Measurements from ENCODE around the gene ALCAM. TPM values are rescaled to one million over a fixed set of nuclear protein-coding genes. Genes with fewer than 3 reads are reported as not detected.
A peak's percentile ranks its signal among the peaks of the same experiment; 100 is the strongest.
"Not testable (repeated sequence)": the region's sequence is repeated elsewhere in the genome, so short reads cannot be mapped to it uniquely, and the experiment has no call there.

Gene ALCAM
- total RNA-seq, 1 experiment from 2014 or later = 36.9 TPM

- Histone ChIP-seq H3K36me3 (peaks cover 15% of the 10 kb centered on the region), H3K27me3 (no peaks in the 10 kb centered on the region), H3K4me3 (no peak overlapping the region), H3K9me3 (no peaks in the 10 kb centered on the region)
- no peak for DNase-seq
Measured at GRCh38 chr3:105553851-105554250, 187.1 kb downstream of the ALCAM start.

- H3K27me3 ChIP-seq = no peaks in the 10 kb centered on the region
- no peak overlapping the region for H3K4me3 ChIP-seq
- peaks cover 9% of the 10 kb centered on the region for H3K36me3 ChIP-seq
- H3K9me3 ChIP-seq = no peaks in the 10 kb centered on the region
- DNase-seq = no peak
Measured at GRCh38 chr3:105555206-105555605, 188.5 kb downstream of the ALCAM start.

GRCh38 chr3:105559856-105560255, 193.1 kb downstream of the ALCAM start:
- H3K9me3 ChIP-seq = no peaks in the 10 kb centered on the region
- H3K27me3 ChIP-seq = no peaks in the 10 kb centered on the region
- H3K4me3 ChIP-seq = no peak overlapping the region
- DNase-seq = no peak
- H3K36me3 ChIP-seq = no peaks in the 10 kb centered on the region

GRCh38 chr3:105561876-105562275, 195.2 kb downstream of the ALCAM start:
- Histone ChIP-seq H3K27me3 (no peaks in the 10 kb centered on the region), H3K4me3 (no peak overlapping the region), H3K36me3 (no peaks in the 10 kb centered on the region), H3K9me3 (no peaks in the 10 kb centered on the region)
- DNase-seq = no peak

- H3K36me3 ChIP-seq = no peaks in the 10 kb centered on the region
Measured at GRCh38 chr3:105564546-105565288, 198.0 kb downstream of the ALCAM start.

GRCh38 chr3:105571005-105571404, 204.3 kb downstream of the ALCAM start:
- H3K27me3 ChIP-seq = no peaks in the 10 kb centered on the region
- H3K9me3 ChIP-seq = no peaks in the 10 kb centered on the region
- H3K4me3 ChIP-seq = no peak overlapping the region
- no peaks in the 10 kb centered on the region for H3K36me3 ChIP-seq
- DNase-seq = no peak

More at GRCh38 chr3:105564546-105565288, 198.0 kb downstream of the ALCAM start:
- Histone ChIP-seq H3K27me3 (no peaks in the 10 kb centered on the region), H3K9me3 (no peaks in the 10 kb centered on the region), H3K4me3 (no peak overlapping the region)
- no peak for DNase-seq

GRCh38 chr3:105572501-105572900, 205.8 kb downstream of the ALCAM start:
- Histone ChIP-seq H3K27me3 (no peaks in the 10 kb centered on the region), H3K9me3 (no peaks in the 10 kb centered on the region), H3K36me3 (0 out of 2 replicates have a peak, but pooled peaks cover 2% of the 10 kb centered on the region), H3K4me3 (no peak overlapping the region)
- DNase-seq = no peak

GRCh38 chr3:105579439-105579838, 212.7 kb downstream of the ALCAM start:
- H3K9me3 ChIP-seq = no peaks in the 10 kb centered on the region
- DNase-seq = no peak
- 0 out of 2 replicates have a peak, but pooled peaks cover 2% of the 10 kb centered on the region for H3K36me3 ChIP-seq
- H3K27me3 ChIP-seq = no peaks in the 10 kb centered on the region
- no peak overlapping the region for H3K4me3 ChIP-seq

GRCh38 chr3:105580296-105580965, 213.7 kb downstream of the ALCAM start:
- no peak overlapping the region for H3K4me3 ChIP-seq
- 0 out of 2 replicates have a peak, but pooled peaks cover 2% of the 10 kb centered on the region for H3K36me3 ChIP-seq
- H3K9me3 ChIP-seq = no peaks in the 10 kb centered on the region
- H3K27me3 ChIP-seq = no peaks in the 10 kb centered on the region
- peak; percentile 16 for DNase-seq

GRCh38 chr3:105582015-105582414, 215.3 kb downstream of the ALCAM start:
- Histone ChIP-seq H3K9me3 (no peaks in the 10 kb centered on the region), H3K27me3 (no peaks in the 10 kb centered on the region), H3K4me3 (no peak overlapping the region), H3K36me3 (no peaks in the 10 kb centered on the region)
- no peak for DNase-seq

GRCh38 chr3:105584003-105584790, 217.5 kb downstream of the ALCAM start:
- DNase-seq = peak; percentile 26
- H3K4me3 ChIP-seq = no peak overlapping the region
- H3K27me3 ChIP-seq = no peaks in the 10 kb centered on the region
- no peaks in the 10 kb centered on the region for H3K36me3 ChIP-seq
- no peaks in the 10 kb centered on the region for H3K9me3 ChIP-seq

GRCh38 chr3:105593315-105593714, 226.6 kb downstream of the ALCAM start:
- no peak for DNase-seq
- peaks cover 7% of the 10 kb centered on the region for H3K9me3 ChIP-seq
- no peak overlapping the region for H3K4me3 ChIP-seq
- H3K27me3 ChIP-seq = no peaks in the 10 kb centered on the region
- H3K36me3 ChIP-seq = no peaks in the 10 kb centered on the region

- Histone ChIP-seq H3K4me3 (no peak overlapping the region), H3K27me3 (no peaks in the 10 kb centered on the region), H3K9me3 (peaks cover 13% of the 10 kb centered on the region), H3K36me3 (no peaks in the 10 kb centered on the region)
- DNase-seq = no peak
Measured at GRCh38 chr3:105594219-105594618, 227.5 kb downstream of the ALCAM start.

- Histone ChIP-seq H3K27me3 (no peaks in the 10 kb centered on the region), H3K4me3 (no peak overlapping the region), H3K36me3 (no peaks in the 10 kb centered on the region), H3K9me3 (peaks cover 11% of the 10 kb centered on the region)
- peak; percentile 65 for DNase-seq
Measured at GRCh38 chr3:105598042-105598796, 231.5 kb downstream of the ALCAM start.

GRCh38 chr3:105599350-105599749, 232.6 kb downstream of the ALCAM start:
- H3K4me3 ChIP-seq = no peak overlapping the region
- peaks cover 11% of the 10 kb centered on the region for H3K9me3 ChIP-seq
- no peak for DNase-seq
- H3K36me3 ChIP-seq = no peaks in the 10 kb centered on the region
- H3K27me3 ChIP-seq = no peaks in the 10 kb centered on the region

GRCh38 chr3:105601756-105602155, 235.0 kb downstream of the ALCAM start:
- H3K27me3 ChIP-seq, H3K4me3 ChIP-seq, H3K36me3 ChIP-seq, DNase-seq, H3K9me3 ChIP-seq: not testable (repeated sequence)
